Measurements from ENCODE around the gene MEX3C. TPM values are rescaled to one million over a fixed set of nuclear protein-coding genes. Genes with fewer than 3 reads are reported as not detected.

MEX3C gene
- total RNA-seq, 1 donor from 2014 or later = 81.3 TPM

- H3K36me3 Mint-ChIP-seq (ENCODE audit: unreplicated experiment) = no peaks in the 10 kb centered on the region
- H3K27me3 Mint-ChIP-seq (ENCODE audit: unreplicated experiment) = peaks cover 1% of the 10 kb centered on the region
- H3K4me1 Mint-ChIP-seq (ENCODE audit: low read depth, unreplicated experiment) = peaks cover 2% of the 10 kb centered on the region
- H3K4me3 Mint-ChIP-seq (ENCODE audit: unreplicated experiment) = no peak overlapping the region
- no peak for DNase-seq
- H3K27ac Mint-ChIP-seq (ENCODE audit: unreplicated experiment) = no peak overlapping the region
- TF ChIP-seq, protein P1, sequence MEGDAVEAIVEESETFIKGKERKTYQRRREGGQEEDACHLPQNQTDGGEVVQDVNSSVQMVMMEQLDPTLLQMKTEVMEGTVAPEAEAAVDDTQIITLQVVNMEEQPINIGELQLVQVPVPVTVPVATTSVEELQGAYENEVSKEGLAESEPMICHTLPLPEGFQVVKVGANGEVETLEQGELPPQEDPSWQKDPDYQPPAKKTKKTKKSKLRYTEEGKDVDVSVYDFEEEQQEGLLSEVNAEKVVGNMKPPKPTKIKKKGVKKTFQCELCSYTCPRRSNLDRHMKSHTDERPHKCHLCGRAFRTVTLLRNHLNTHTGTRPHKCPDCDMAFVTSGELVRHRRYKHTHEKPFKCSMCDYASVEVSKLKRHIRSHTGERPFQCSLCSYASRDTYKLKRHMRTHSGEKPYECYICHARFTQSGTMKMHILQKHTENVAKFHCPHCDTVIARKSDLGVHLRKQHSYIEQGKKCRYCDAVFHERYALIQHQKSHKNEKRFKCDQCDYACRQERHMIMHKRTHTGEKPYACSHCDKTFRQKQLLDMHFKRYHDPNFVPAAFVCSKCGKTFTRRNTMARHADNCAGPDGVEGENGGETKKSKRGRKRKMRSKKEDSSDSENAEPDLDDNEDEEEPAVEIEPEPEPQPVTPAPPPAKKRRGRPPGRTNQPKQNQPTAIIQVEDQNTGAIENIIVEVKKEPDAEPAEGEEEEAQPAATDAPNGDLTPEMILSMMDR (IDR thresholded peaks at IDR 0.05; ENCODE audit: partially characterized antibody, unreplicated experiment) = no peak
- no peaks in the 10 kb centered on the region for H3K9me3 Mint-ChIP-seq (ENCODE audit: unreplicated experiment)
Measured at GRCh38 chr18:51157215-51157614, 40.3 kb downstream of the MEX3C start.

GRCh38 chr18:51154431-51155063 lies 42.9 kb downstream of the MEX3C start:
- H3K36me3 Mint-ChIP-seq (ENCODE audit: unreplicated experiment) = peaks cover 5% of the 10 kb centered on the region
- no peak overlapping the region for H3K4me3 Mint-ChIP-seq (ENCODE audit: unreplicated experiment)
- H3K9me3 Mint-ChIP-seq (ENCODE audit: unreplicated experiment) = peaks cover 3% of the 10 kb centered on the region
- TF ChIP-seq, protein P1 (IDR thresholded peaks at IDR 0.05; ENCODE audit: partially characterized antibody, unreplicated experiment) = no peak
- H3K4me1 Mint-ChIP-seq (ENCODE audit: low read depth, unreplicated experiment) = peaks cover 2% of the 10 kb centered on the region
- H3K27me3 Mint-ChIP-seq (ENCODE audit: unreplicated experiment) = no peaks in the 10 kb centered on the region
- DNase-seq = no peak
- no peak overlapping the region for H3K27ac Mint-ChIP-seq (ENCODE audit: unreplicated experiment)

DNA sequence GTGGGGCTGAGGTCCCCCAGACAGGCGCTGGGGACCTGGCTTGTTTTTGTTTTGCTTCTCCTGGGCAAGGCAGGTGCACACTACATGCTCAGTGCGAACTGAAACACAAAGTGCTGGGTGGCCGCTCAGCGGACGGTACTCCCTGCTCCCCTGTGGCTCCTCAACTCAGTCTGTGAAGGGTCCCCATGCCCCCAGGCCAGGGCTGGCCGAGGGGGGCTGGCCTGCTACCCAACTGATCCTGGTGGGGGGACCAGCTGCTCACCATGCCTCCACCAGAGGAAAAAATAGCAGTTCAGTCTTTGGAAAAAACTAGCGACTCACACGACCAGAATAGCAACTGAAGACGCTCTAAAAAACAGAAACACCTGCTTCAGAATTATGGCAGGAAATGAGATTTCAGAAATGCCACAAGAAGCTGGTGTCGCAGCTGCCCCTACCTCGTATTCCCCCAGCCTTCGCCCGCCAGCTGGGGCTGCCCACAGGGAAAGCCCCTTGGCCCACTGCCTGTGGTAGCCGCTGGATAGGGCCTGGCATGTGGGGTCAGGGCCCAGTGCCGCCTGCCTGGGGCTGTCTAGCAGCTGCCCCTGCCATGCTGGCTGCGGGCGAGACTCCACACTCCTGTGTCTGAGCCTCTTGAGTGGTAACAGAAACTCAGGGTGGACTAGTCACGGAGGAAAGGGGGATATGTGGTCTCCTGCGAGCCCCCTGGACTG lies 43.7 kb downstream of the MEX3C start:
- H3K27ac Mint-ChIP-seq (ENCODE audit: unreplicated experiment) = no peak overlapping the region
- H3K4me1 Mint-ChIP-seq (ENCODE audit: low read depth, unreplicated experiment) = peaks cover 2% of the 10 kb centered on the region
- peaks cover 5% of the 10 kb centered on the region for H3K36me3 Mint-ChIP-seq (ENCODE audit: unreplicated experiment)
- no peaks in the 10 kb centered on the region for H3K27me3 Mint-ChIP-seq (ENCODE audit: unreplicated experiment)
- no peak for DNase-seq
- TF ChIP-seq, protein P1 (IDR thresholded peaks at IDR 0.05; ENCODE audit: partially characterized antibody, unreplicated experiment) = no peak
- no peak overlapping the region for H3K4me3 Mint-ChIP-seq (ENCODE audit: unreplicated experiment)
- peaks cover 3% of the 10 kb centered on the region for H3K9me3 Mint-ChIP-seq (ENCODE audit: unreplicated experiment)

DNA sequence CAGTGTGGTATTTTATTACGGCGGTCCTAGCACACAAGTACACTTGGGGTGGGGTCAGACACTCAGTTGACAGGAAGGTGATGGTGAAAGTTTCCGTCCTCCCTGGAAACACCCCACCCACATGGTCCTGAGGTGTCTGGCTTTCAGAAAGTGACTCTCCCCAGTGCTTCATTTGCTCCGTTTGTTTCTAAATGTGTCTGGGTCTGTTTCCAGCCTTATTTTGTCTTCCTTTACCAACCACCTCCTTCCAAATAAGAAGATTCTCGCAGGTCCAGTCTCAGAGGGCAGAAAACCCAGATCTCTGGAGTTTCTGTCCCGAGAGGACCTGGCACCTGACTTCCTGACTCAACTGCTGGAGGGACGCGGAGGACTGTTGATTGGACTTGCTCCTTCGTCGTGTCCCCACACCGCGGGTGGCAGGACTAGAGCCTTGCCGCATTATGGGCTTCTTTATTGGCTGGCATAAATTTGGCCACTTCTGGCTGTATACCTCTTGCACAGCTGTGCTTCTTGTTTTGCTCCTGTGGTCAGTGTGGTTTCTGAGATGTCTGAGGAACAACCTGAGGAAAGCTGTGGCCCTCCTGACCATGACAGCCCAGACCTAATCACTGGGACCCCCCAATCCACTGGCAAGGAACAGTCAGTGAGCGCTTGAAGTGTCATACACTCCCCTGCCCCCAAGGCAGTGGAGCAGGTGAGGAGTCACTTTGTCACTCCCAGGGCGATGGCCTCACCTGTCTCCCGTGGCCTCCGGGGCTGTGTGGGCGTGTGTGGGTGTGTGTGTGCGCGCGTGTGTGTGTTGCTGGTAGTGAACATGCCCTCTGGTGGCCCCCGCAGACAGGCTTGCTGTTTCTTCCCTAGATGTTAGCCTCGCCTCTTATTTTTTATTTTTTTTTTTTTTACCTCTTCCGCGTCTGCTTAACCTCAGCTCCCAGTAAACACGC lies 45.6 kb downstream of the MEX3C start:
- Mint-ChIP-seq H3K4me3 (ENCODE audit: unreplicated experiment) (no peak overlapping the region), H3K36me3 (ENCODE audit: unreplicated experiment) (peaks cover 5% of the 10 kb centered on the region), H3K27ac (ENCODE audit: unreplicated experiment) (no peak overlapping the region), H3K27me3 (ENCODE audit: unreplicated experiment) (no peaks in the 10 kb centered on the region), H3K4me1 (ENCODE audit: low read depth, unreplicated experiment) (peaks cover 2% of the 10 kb centered on the region), H3K9me3 (ENCODE audit: unreplicated experiment) (peaks cover 3% of the 10 kb centered on the region)
- TF ChIP-seq, protein P1 (IDR thresholded peaks at IDR 0.05; ENCODE audit: partially characterized antibody, unreplicated experiment) = no peak
- no peak for DNase-seq
